ENCODE measurements around the gene GPATCH2L. TPM values are rescaled to one million over a fixed set of nuclear protein-coding genes. Genes with fewer than 3 reads are reported as not detected.

GPATCH2L gene
- total and polyA plus RNA-seq, 2 of the 13 experiments (the other 11 are each of a cell fraction or from before 2014, with no cell fraction given): 14.4 to 29.0 TPM

GRCh38 chr14:76152333-76152681, 585 bp downstream of the GPATCH2L start (continued):
- TF ChIP-seq ZNF770 (CRISPR knock-in tag; IDR thresholded peaks at IDR 0.05) (no peak), ZFP41 (CRISPR knock-in tag; IDR thresholded peaks at IDR 0.05; ENCODE audit: borderline replicate concordance) (no peak), CTCF (CRISPR knock-in tag; IDR thresholded peaks at IDR 0.05) (no peak), ZIK1 (CRISPR knock-in tag; IDR thresholded peaks at IDR 0.05; ENCODE audit: borderline replicate concordance, low read depth) (no peak), NFE2L2 (IDR thresholded peaks at IDR 0.05; ENCODE audit: low read length) (no peak), ZUFSP (CRISPR knock-in tag; IDR thresholded peaks at IDR 0.05; ENCODE audit: borderline replicate concordance) (no peak), JUN (CRISPR knock-in tag; IDR thresholded peaks at IDR 0.05) (no peak), JUND (CRISPR knock-in tag; IDR thresholded peaks at IDR 0.05) (no peak)
